ENCODE results near the gene CFAP70.

- TF ChIP-seq, protein P1, sequence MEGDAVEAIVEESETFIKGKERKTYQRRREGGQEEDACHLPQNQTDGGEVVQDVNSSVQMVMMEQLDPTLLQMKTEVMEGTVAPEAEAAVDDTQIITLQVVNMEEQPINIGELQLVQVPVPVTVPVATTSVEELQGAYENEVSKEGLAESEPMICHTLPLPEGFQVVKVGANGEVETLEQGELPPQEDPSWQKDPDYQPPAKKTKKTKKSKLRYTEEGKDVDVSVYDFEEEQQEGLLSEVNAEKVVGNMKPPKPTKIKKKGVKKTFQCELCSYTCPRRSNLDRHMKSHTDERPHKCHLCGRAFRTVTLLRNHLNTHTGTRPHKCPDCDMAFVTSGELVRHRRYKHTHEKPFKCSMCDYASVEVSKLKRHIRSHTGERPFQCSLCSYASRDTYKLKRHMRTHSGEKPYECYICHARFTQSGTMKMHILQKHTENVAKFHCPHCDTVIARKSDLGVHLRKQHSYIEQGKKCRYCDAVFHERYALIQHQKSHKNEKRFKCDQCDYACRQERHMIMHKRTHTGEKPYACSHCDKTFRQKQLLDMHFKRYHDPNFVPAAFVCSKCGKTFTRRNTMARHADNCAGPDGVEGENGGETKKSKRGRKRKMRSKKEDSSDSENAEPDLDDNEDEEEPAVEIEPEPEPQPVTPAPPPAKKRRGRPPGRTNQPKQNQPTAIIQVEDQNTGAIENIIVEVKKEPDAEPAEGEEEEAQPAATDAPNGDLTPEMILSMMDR (IDR thresholded peaks at IDR 0.05): no peak
- TF ChIP-seq POLR2AphosphoS5 (IDR thresholded peaks at IDR 0.05; ENCODE audit: low read depth, low read length) (no peak), SIN3A (IDR thresholded peaks at IDR 0.05; ENCODE audit: borderline replicate concordance, insufficient read depth, low read depth, low read length) (no peak), REST (IDR thresholded peaks at IDR 0.05; ENCODE audit: insufficient read depth in 1 of 2, low read depth in 2 of 2, low read length in 1 of 2) (no peak), TCF7L2 (IDR thresholded peaks at IDR 0.05; ENCODE audit: low read depth, low read length) (no peak)
Observed at GRCh38 chr10:73333202-73333601, 25.5 kb downstream of the CFAP70 start.

All from Panc1 (cell line).